ENCODE data around the gene NHLRC3. TPM values are rescaled to one million over a fixed set of nuclear protein-coding genes. Genes with fewer than 3 reads are reported as not detected.
"Not testable (repeated sequence)": the region's sequence is repeated elsewhere in the genome, so short reads cannot be mapped to it uniquely, and the experiment has no call there.

NHLRC3 gene
- total RNA-seq, 1 experiment from 2014 or later, result 10.1 TPM

DNA sequence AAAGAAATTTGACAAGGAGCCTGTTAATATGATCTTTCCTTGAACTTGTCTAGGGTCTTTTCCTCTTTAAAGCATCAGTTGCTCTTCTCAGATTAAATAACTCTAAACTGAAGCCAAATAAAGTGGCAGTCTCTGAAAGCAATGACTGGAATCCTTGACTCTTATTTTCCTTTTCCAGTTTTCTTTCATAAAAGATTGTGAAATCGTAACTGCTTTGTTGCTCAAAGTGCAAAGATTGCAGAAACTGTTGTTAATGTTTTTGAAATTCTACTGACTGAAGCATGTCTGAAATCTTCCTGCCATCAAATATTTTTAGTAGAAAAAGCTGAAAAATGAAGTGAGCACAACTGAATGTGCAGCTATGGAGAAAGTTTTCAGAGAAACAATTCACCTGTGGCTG, 1.9 kb downstream of the NHLRC3 start:
- no peak for DNase-seq (ENCODE audit: extremely low read depth, low read depth)

DNA sequence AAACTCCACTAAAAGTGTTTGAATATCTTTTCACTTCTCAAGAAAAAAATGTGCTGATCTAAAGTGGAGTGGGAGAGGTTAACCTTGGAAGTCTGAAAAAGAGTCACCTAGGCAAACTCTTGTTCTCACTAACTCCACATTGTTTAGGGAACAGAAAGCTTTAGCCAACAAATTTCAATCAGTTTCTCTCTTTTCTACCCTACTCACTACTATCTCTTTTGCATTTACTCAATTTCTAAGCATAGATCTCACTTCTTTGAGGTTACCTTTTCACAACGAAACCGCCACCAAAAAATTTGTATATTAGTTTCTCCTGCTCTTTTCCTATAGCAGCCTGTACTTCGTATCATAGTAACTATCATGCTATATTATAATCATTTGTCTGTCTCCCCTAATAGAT, 6.3 kb downstream of the NHLRC3 start:
- no peak for DNase-seq (ENCODE audit: extremely low read depth, low read depth)

DNA sequence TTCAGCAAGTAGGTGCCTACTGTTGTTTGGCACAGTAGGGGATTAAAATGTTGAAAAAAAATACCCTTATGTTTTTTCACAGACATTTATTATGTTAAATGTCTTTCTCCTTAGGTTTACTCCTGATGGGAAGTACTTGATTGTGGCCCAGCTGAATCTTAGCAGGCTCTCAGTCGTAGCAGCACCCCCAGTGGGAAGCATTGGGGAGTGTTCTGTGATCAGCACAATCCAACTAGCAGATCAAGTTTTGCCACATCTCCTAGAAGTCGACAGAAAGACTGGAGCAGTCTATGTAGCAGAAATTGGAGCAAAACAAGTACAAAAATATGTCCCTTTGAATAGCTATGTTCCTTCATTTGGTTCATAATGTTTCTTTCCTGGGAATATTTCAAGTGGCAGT, 9.3 kb downstream of the NHLRC3 start:
- no peak for DNase-seq (ENCODE audit: extremely low read depth, low read depth)

DNA sequence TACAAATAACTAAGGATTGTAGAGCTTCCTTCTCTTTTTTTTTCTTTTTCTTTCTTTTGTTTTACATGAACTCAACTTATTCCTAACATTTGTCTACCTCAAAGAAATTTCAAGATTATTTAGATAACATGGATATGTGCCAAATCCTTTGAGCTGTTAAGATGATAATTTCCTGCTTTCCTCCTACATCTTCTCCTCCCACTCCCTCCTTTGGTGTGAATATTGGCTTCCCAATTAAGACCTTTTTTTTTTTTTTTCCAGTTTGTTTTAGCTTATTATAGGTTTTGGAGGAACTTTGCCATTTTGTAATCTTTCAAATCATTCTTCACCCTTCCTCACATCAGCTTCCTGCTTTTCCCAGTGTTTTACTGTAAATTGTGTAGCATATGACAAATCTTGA, 10.6 kb downstream of the NHLRC3 start:
- no peak for DNase-seq (ENCODE audit: extremely low read depth, low read depth)

DNA sequence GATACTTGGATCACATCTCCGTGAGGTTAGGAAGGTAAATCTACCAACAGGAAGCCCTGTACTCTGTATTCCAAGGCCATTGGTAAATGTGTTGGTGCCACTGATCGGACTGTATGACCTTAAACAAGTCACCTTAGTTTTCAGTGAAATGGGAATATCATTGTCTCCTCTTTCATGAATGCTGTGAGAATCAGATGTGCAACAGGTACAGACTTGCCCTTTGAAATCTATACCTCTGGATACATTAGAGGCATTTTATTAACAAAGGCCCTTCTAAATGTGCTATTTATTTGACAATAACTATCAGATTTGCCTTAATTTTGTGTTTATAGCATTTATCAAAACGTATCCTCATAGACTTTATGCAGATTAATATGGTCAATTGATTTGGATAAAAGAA, 11.0 kb downstream of the NHLRC3 start:
- DNase-seq (ENCODE audit: extremely low read depth, low read depth), result no peak

DNA sequence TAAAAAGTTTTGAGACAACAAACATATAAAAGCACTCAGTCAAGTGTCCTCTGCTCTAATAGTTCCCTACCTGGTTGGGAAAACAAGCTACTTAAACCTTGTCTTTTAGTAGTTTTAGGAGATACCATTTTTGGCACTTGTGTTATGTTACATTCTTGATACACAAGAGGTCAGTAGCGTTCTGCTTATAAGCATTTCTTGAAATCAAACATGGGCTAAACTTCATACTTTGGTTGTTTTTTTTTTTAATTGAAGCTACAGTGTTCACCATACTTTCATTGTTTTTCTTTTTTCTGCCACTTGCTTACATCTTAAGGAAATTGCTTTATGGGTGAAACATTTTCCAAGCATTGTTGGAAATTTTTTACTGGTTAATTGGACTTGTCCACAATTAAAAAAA, 12.9 kb downstream of the NHLRC3 start:
- DNase-seq (ENCODE audit: extremely low read depth, low read depth), result peak; percentile 24

DNA sequence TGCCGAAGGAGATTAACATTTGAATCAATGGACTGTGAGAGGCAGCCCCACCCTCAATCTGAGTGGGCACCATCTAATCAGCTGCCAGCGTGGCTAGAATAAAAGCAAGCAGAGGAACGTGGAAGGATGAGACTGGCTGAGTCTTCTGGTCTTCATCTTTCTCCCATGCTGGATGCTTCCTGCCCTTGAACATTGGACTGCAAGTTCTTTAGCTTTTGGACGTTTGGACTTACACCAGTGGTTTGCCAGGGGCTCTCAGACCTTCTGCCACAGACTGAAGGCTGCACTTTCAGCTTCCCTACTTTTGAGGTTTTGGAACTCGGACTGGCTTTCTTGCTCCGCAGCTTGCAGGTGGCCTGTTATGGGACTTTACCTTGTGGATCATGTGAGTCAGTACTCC, 14.7 kb downstream of the NHLRC3 start:
- DNase-seq (ENCODE audit: extremely low read depth, low read depth), result no peak

DNA sequence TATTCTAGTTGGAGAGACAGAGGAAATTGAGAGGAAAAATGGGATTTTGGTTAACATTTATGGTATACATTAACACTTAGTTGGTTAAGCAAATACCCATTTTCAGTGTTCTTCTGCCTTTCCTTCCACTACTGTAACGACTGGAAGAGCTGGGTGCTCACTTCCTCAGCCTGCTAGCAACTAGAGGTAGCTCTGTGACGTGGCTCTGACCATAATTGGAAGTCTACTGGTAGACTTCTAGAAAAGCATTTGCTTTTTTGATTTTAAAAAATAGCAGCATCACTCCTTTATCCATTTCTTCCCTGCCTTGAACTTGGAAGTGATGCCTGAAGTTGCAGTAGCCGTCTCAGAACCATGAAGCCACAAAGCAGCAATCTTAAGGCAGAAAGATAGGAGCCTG, 15.9 kb downstream of the NHLRC3 start:
- no peak for DNase-seq (ENCODE audit: extremely low read depth, low read depth)

DNA sequence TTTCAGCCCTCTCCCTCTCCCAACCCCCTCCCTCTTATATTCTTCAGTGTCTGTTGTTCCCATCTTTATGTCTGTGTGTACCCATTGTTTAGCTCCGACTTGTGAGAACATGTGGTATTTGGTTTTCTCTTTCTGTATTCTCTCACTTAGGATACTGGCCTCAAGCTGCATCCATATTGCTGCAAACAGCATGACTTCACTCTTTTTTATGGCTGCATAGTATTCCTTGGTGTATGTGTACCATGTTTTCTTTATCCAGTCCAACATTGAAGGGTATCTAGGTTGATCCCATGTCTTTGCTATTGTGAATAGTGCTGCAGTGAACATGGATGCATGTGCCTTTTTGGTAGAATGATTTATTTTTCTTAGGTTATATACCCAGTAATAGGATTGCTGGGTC, 17.8 kb downstream of the NHLRC3 start:
- DNase-seq (ENCODE audit: extremely low read depth, low read depth), result no peak

DNA sequence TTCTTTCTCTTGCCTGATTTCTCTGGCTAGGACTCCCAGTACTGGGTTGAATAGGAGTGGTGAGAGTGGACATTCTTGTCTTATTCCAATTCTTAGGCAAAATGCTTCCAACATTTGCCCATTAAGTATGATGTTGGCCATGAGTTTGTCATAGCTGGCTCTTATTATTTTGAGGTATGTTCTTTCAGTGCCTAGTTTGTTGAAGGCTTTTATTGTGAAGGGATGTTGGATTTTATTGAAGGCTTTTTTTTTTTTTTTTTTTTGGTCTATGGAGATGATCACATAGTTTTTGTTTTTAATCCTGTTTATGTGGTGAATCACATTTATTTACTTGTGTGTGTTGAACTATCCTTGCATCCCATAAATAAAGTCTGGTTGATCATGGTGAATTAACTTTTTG, 19.8 kb downstream of the NHLRC3 start:
- no peak for DNase-seq (ENCODE audit: extremely low read depth, low read depth)

DNA sequence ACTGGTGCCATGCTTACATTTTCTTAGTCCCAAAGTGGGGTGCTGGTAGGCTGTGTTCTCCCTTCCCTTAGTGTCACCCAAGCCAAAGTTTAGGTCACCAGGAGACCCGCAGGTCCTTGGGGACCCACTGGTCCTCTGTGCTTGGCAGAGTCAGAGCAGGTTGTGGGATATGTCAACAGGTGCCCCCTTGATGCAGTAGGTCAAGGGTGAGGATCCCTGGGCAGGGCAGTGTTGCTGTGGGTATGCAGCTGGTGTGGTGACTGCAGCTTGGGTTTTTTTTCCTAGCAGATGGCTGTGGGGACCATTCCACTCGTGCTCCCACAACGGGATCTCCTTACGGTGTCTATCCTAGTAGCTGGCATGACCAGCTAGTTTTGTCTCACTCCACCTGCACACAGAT, 23.7 kb downstream of the NHLRC3 start:
- no peak for DNase-seq (ENCODE audit: extremely low read depth, low read depth)

DNA sequence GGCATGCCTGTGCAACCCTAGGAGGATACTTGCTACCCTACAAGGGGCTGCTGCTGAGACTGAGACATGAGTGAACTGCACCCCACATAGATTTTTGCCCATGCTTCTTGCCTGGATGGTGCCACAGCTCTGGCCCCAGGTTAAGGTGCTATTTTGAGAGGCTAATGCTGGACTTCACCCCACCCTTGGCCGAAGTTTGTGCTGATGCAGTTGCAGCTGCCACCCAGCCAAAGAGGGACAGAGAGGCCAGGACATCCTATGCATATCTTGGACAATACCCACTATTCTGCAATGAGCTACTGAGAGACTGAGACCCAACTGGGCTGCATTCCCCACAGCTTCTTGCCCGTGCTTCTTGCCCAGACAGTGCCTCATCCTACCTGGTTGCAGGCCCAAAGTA, 34.6 kb downstream of the NHLRC3 start:
- DNase-seq (ENCODE audit: extremely low read depth, low read depth), result no peak

DNA sequence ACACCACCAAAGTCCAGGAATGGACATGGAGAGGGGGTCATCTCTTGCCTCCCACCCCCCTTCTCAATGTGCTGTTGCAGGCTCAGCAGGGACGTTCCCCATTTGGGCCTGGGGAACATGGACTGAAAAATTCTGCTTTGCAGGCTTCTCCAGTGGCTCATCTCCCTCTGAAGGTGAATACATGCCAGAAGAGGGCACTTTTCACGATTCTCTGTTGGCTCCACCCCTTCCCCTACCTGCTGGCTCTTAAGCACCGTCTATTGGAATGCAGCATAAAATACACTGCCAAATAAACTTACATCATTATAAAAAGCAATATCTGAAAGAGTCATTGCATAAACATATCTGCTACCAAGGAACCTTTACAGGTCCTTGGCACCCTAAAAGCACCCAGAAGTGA, 35.7 kb downstream of the NHLRC3 start:
- DNase-seq (ENCODE audit: extremely low read depth, low read depth), result no peak

DNA sequence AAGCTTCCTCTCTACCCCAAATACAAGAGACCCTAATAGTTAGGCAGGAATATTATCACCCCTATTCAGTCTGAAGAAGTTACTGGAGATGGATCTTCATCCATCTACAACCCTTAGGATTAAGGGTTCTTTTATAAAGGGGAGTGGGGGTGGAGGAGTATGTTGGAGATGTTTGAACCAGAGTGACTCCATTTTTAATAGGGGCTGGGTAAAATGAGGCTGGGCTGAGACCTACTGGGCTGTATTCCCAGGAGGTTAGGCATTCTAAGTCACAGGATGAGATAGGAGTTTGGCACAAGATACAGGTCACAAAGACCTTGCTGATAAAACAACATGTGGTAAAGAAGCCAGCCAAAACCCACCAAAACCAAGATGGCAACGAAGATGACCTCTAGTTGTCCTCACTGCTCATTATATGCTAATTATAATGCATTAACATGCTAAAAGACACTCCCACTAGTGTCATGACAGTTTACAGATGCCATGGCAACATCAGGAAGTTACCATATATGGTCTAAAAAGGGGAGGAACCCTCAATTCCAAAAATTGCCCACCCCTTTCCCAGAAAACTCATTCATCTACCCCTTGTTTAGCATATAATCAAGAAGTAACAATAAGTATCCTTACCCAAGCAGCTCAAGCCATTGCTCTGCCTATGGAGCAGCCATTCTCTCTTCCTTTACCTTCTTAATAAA, 48.1 kb downstream of the NHLRC3 start:
- DNase-seq (ENCODE audit: extremely low read depth, low read depth), result not testable (repeated sequence)

DNA sequence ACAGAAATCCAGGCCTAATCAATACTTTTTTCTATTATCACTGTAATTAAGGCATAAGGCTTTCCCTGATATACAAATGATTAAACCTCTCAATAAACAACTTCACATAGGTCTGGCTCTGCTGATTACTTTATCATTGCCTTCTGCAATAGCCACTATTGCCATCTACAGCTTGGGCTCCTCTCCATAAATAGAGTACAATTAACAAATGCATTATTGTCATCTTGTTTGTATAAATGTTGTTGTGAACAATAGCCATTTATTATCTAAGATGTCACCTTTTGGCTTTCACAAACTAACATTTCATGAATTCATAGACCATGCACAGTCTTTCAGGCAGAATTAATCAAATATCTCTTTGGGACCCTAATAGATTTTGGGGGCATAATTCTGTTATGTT, 53.3 kb downstream of the NHLRC3 start:
- DNase-seq (ENCODE audit: extremely low read depth, low read depth), result no peak

DNA sequence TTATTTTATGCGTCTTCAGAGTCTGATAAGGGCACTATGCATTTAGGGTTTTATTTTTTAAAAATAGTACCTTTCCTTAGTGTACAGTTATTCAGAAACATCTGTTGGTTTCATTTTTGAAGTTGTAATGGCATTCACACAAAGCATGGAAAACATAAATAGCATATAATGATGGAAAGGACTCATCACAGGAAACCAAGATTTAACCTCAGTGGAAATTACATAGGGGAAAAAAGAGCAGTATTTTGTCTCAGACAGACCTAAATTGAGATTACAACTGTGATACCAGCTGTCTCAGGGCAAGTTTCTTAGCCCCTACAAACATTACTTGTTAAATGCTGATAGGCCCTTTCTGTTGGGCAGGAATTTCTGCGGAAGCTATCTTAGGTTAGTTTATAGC, 57.2 kb downstream of the NHLRC3 start:
- no peak for DNase-seq (ENCODE audit: extremely low read depth, low read depth)

DNA sequence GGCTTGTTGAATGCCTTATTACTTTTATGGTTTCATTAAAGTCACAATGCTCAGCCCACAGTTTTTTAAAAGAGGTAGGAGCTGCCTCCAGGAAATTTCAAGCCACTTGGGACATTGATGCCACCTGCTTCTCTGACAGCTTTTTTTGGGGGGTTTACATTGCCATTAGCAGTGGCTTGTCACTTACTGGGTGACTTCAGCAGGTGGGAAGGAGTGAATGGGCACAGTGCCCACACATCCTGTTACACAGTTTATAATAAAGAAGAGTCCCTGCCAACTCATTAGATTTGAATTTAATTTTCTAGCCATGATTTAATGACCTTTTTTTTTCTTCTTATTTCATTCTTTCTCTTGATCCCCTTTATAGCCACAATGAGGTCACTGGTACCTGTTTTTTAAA, 61.0 kb downstream of the NHLRC3 start:
- DNase-seq (ENCODE audit: extremely low read depth, low read depth), result no peak

Other genes with a start within 250 kb of the NHLRC3 start
- gene STOML3, start 47.6 kb upstream of the NHLRC3 start, total RNA-seq (2014; rRNA removed; shearing (Covaris generic)), result not detected in 2 replicates
- 16.7 and 18.5 TPM in 2 replicates for gene PROSER1, start 367 bp upstream of the NHLRC3 start, total RNA-seq (2014; rRNA removed; shearing (Covaris generic))

Measured in NCI-H460 (cell line).